Psoas muscle (tissue), 8 donors: Measurements from ENCODE around the gene FARSA. TPM values are rescaled to one million over a fixed set of nuclear protein-coding genes. Genes with fewer than 3 reads are reported as not detected.
"Not testable (repeated sequence)": the region's sequence is repeated elsewhere in the genome, so short reads cannot be mapped to it uniquely, and the experiment has no call there.

Experiments
- ATAC-seq, 4 donors: fragments of 200-7000 bp; cut with Tn5 transposase; one replicate each; pipeline ENCODE4 v1.9.1; 2020; ENCODE audit warnings: moderate library complexity in 3 of 4, mild to moderate bottlenecking in 2 of 4
- DNase-seq, 2 donors: peaks; one replicate each; pipeline ENCODE4 v3.0.0-alpha.2; 2020
- H3K27ac ChIP-seq: fragments of 200-600 bp; one replicate; pipeline ENCODE4 v1.8.0; 2022
- H3K27me3 ChIP-seq, 3 donors: fragments of 200-600 bp in 1 of 3; one replicate each; pipeline versions ENCODE4 v1.6.1 to v1.8.0; 2013 to 2022; ENCODE audit warnings: low read length in 2 of 3, mild to moderate bottlenecking in 2 of 3, moderate library complexity in 1 of 3; ENCODE audit not compliant: insufficient read depth in 3 of 3
- H3K36me3 ChIP-seq, 2 donors: fragments of 200-600 bp in 1 of 2; one replicate each; pipeline versions ENCODE4 v1.6.1 to v1.8.0; 2013 to 2022; ENCODE audit warnings: low read depth in 1 of 2, mild to moderate bottlenecking in 1 of 2, moderate library complexity in 1 of 2; ENCODE audit not compliant: insufficient read depth in 1 of 2
- H3K4me1 ChIP-seq: fragments of 200-600 bp; one replicate; pipeline ENCODE4 v1.8.0; 2022
- H3K4me3 ChIP-seq: fragments of 200-600 bp; one replicate; pipeline ENCODE4 v1.8.0; 2022; ENCODE audit warnings: mild to moderate bottlenecking
- H3K9me3 ChIP-seq: fragments of 200-600 bp; one replicate; pipeline ENCODE4 v1.8.0; 2022
- CTCF ChIP-seq: fragments of 200-600 bp; IDR thresholded peaks from one replicate; pipeline ENCODE4 v1.8.0; 2022; ENCODE audit warnings: antibody characterized with exemption
- WGBS, 3 donors: extraction: QIAGEN DNeasy Blood & Tissue Kit; methylation state at CpG; one replicate each; pipeline versions ENCODE4 v1.1.6 to v1.1.7; 2013; 5-methylcytosine and 5-hydroxymethylcytosine counted together
- intact Hi-C, 2 donors: fragments of 100-400 bp; cut with DNase I; formaldehyde crosslinking; loops; one replicate each; pipeline versions ENCODE4 v1.11.0 to v1.14.2; 2022
- polyA plus RNA-seq, 3 donors: library from polyadenylated mRNA; stranded (reverse); fragments of 200-250 nt; gene quantifications; one replicate each; pipeline ENCODE4 v1.2.3, GENCODE V29; 2013
- total RNA-seq, 4 donors: library from RNA; stranded (reverse); fragmentation: NEBNext Ultra II Directional in 2 of 4; extraction: Animal tissue kit (Norgen Biotek cat#: 25700) in 2 of 4; gene quantifications; one replicate each; pipeline versions ENCODE4 v1.2.1 to v1.2.4, GENCODE V29; 2021 to 2023
- donor health status: healthy with polysubstance abuse.
- donor health status: DM: no; HTN: no; CAD: no; lungs with moderate emphysema.
- donor health status: Bipolar disorder and iron deficiency.
- donor health status: healthy.
- donor health status: DM: yes; HTN: yes; CAD: no.
- donor health status: DM: no; HTN: no; CAD: no.
- donor health status: DM: no; HTN: no; CAD: no.
- donor health status: DM: yes; HTN: yes; CAD: no.

The FARSA gene
- total and polyA plus RNA-seq, 7 donors: 45.9 to 161 (median 61.6) TPM

- intact Hi-C loops: no loop called here
- no peak for TF ChIP-seq CTCF
- Histone ChIP-seq H3K27me3 (no peaks in the 10 kb centered on the region), H3K4me3 (no peak overlapping the region), H3K27ac (no peak overlapping the region), H3K9me3 (no peaks in the 10 kb centered on the region), H3K36me3 (peaks cover 10 to 14% of the 10 kb centered on the region in 2 donors), H3K4me1 (peaks cover 3% of the 10 kb centered on the region)
- ATAC-seq (no peak), DNase-seq (no peak)
- 91 to 96% (median 93%) methylated on average over 14 of the region's 14 CpGs for WGBS, 3 donors
These were observed 15.3 kb downstream of the FARSA start for GRCh38 chr19:12918253-12918652.

GRCh38 chr19:12915860-12916259, 17.7 kb downstream of the FARSA start:
- H3K4me3 ChIP-seq, H3K36me3 ChIP-seq, DNase-seq, H3K27ac ChIP-seq, H3K9me3 ChIP-seq, H3K27me3 ChIP-seq, ATAC-seq, intact Hi-C loops: not testable (repeated sequence)
- WGBS, 3 donors: 83 to 96% (median 85%) methylated on average over 4 of the region's 4 CpGs
- H3K4me1 ChIP-seq: peaks cover 13% of the 10 kb centered on the region

GRCh38 chr19:12913851-12914690, 19.4 kb downstream of the FARSA start:
- intact Hi-C loops: no loop called here
- no peak for DNase-seq
- Histone ChIP-seq H3K36me3 (no peaks in the 10 kb centered on the region), H3K27ac (peak overlapping the region; percentile 17), H3K4me1 (peaks cover 13% of the 10 kb centered on the region), H3K4me3 (no peak overlapping the region), H3K27me3 (no peaks in the 10 kb centered on the region), H3K9me3 (no peaks in the 10 kb centered on the region)
- WGBS, 3 donors: 39 to 47% (median 44%) methylated on average over 12 of the region's 12 CpGs
- no peak for ATAC-seq
- no peak for TF ChIP-seq CTCF

- ATAC-seq (peak; percentile 76 to 90 (median 82)), DNase-seq (peak; percentile 65 to 78)
- 0 to 4% (median 1%) methylated on average over 22 of the region's 22 CpGs for WGBS, 3 donors
- H3K9me3 ChIP-seq: no peaks in the 10 kb centered on the region
- H3K36me3 ChIP-seq: no peaks in the 10 kb centered on the region
- H3K27ac ChIP-seq: peak overlapping the region; percentile 17
- TF ChIP-seq CTCF: no peak
- peak overlapping the region; percentile 49 for H3K4me3 ChIP-seq
- no peaks in the 10 kb centered on the region for H3K27me3 ChIP-seq
- intact Hi-C loops: no loop called here
- peaks cover 9% of the 10 kb centered on the region for H3K4me1 ChIP-seq
These were observed 20.4 kb downstream of the FARSA start for GRCh38 chr19:12913011-12913561.

GRCh38 chr19:12912571-12912970, 20.9 kb downstream of the FARSA start:
- 22 to 31% (median 25%) methylated on average over 4 of the region's 4 CpGs for WGBS, 3 donors
- H3K27me3 ChIP-seq: no peaks in the 10 kb centered on the region
- ATAC-seq (no peak), DNase-seq (no peak)
- no peaks in the 10 kb centered on the region for H3K36me3 ChIP-seq
- intact Hi-C loops: no loop called here
- H3K4me3 ChIP-seq: peak overlapping the region; percentile 49
- no peaks in the 10 kb centered on the region for H3K9me3 ChIP-seq
- peaks cover 9% of the 10 kb centered on the region for H3K4me1 ChIP-seq
- H3K27ac ChIP-seq: peak overlapping the region; percentile 9
- TF ChIP-seq CTCF: no peak
